HG02759 (cell line): ENCODE data around the gene LMNTD2.

Source experiments
- ATAC-seq: cut with Tn5 transposase; IDR thresholded peaks from one replicate; pipeline ENCODE4 v1.9.1; 2021; ENCODE audit warnings: mild to moderate bottlenecking, moderate library complexity; ENCODE audit not compliant: unreplicated experiment

LMNTD2 gene

GRCh38 chr11:568306-569157, 8.0 kb upstream of the LMNTD2 start:
- peak; percentile 90 for ATAC-seq

- ATAC-seq = no peak
These were observed 7.2 kb upstream of the LMNTD2 start for GRCh38 chr11:567629-568292.

- no peak for ATAC-seq
These were observed 6.6 kb upstream of the LMNTD2 start for GRCh38 chr11:567011-567628.

GRCh38 chr11:565921-566509, 5.5 kb upstream of the LMNTD2 start:
- no peak for ATAC-seq

- ATAC-seq = no peak
These were observed 3.5 kb upstream of the LMNTD2 start for GRCh38 chr11:563812-564578.

GRCh38 chr11:563066-563811, 2.7 kb upstream of the LMNTD2 start:
- no peak for ATAC-seq

- no peak for ATAC-seq
These were observed 1.6 kb upstream of the LMNTD2 start for GRCh38 chr11:562046-562645.

- ATAC-seq = peak; percentile 30
These were observed 838 bp upstream of the LMNTD2 start for GRCh38 chr11:561148-562003.

GRCh38 chr11:559712-560304, 730 bp downstream of the LMNTD2 start:
- ATAC-seq = no peak

GRCh38 chr11:559020-559620, 1.4 kb downstream of the LMNTD2 start:
- no peak for ATAC-seq

- ATAC-seq = no peak
These were observed 2.0 kb downstream of the LMNTD2 start for GRCh38 chr11:558503-558902.

GRCh38 chr11:557328-558132, 3.0 kb downstream of the LMNTD2 start:
- no peak for ATAC-seq

GRCh38 chr11:556662-557256, 3.8 kb downstream of the LMNTD2 start:
- no peak for ATAC-seq

- no peak for ATAC-seq
These were observed 4.5 kb downstream of the LMNTD2 start for GRCh38 chr11:555780-556661.

- ATAC-seq = no peak
These were observed 5.2 kb downstream of the LMNTD2 start for GRCh38 chr11:555227-555779.
